ENCODE results near the gene PPM1G.

The PPM1G gene

GRCh38 chr2:27442920-27443282 lies 33.5 kb upstream of the PPM1G start:
- no peak for DNase-seq (ENCODE audit: low read depth)
- H3K4me3 ChIP-seq (ENCODE audit: low read length): no peak overlapping the region
- no peak for TF ChIP-seq CTCF (conservative IDR thresholded peaks at IDR 0.05; ENCODE audit: low read depth, low read length)

- peak; percentile 40 for TF ChIP-seq CTCF (conservative IDR thresholded peaks at IDR 0.05; ENCODE audit: low read depth, low read length)
- DNase-seq (ENCODE audit: low read depth): no peak
- H3K4me3 ChIP-seq (ENCODE audit: low read length): peak within 1 kb of the TSS; percentile 27
These were observed 32.8 kb upstream of the PPM1G start, which contains the start of gene KRTCAP3 for GRCh38 chr2:27441958-27442919. Gene KRTCAP3 (plus strand): TSS chr2:27442381. CDS start chr2:27442413, 32 bp downstream.

- H3K4me3 ChIP-seq (ENCODE audit: low read length): no peak overlapping the region
- TF ChIP-seq CTCF (conservative IDR thresholded peaks at IDR 0.05; ENCODE audit: low read depth, low read length): no peak
- DNase-seq (ENCODE audit: low read depth): no peak
These were observed 32.0 kb upstream of the PPM1G start for GRCh38 chr2:27441226-27441926.

- DNase-seq (ENCODE audit: low read depth): no peak
- H3K4me3 ChIP-seq (ENCODE audit: low read length): no peak overlapping the region
- no peak for TF ChIP-seq CTCF (conservative IDR thresholded peaks at IDR 0.05; ENCODE audit: low read depth, low read length)
These were observed 26.2 kb upstream of the PPM1G start for GRCh38 chr2:27435628-27436027.

- H3K4me3 ChIP-seq (ENCODE audit: low read length): no peak overlapping the region
- DNase-seq (ENCODE audit: low read depth): no peak
- TF ChIP-seq CTCF (conservative IDR thresholded peaks at IDR 0.05; ENCODE audit: low read depth, low read length): no peak
These were observed 22.0 kb upstream of the PPM1G start for GRCh38 chr2:27431395-27431794.

- peak; percentile 40 for DNase-seq (ENCODE audit: low read depth)
- no peak for TF ChIP-seq CTCF (conservative IDR thresholded peaks at IDR 0.05; ENCODE audit: low read depth, low read length)
These were observed 19.7 kb upstream of the PPM1G start for GRCh38 chr2:27428978-27429541.

More at GRCh38 chr2:27428978-27429541, 19.7 kb upstream of the PPM1G start:
- H3K4me3 ChIP-seq (ENCODE audit: low read length): peak overlapping the region; percentile 90

Measured in retinal pigment epithelial cell (primary cell).